UCSD-AML1 (cell line): Measurements from ENCODE around the gene CADPS2.
"Not testable (repeated sequence)": the region's sequence is repeated elsewhere in the genome, so short reads cannot be mapped to it uniquely, and the experiment has no call there.

ENCODE experiments used
- DNase-seq: peaks from one replicate; lab custom pipeline; 2025; ENCODE audit not compliant: unreplicated experiment; lab: John Stamatoyannopoulos, UW

Gene CADPS2

DNA sequence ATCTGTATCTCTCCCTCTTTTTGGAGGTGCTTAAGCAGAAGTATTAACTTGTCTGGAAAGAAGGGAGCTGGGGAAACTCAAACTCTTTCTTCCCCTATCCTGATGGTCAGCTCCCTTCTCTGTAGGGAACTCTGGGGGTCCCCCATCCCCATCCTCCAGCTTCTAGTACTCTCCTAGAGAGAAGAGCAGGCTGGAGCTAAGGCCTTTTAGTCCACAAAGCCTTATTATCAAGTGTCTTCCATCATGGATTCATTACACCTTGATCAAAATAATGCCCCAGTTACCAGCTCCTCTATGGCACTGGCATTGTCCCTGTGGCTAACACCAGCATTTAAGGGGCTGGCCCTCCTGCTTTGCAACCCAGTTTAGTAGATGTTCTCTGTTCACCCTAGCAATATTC lies 35.7 kb downstream of the CADPS2 start:
- no peak for DNase-seq

DNA sequence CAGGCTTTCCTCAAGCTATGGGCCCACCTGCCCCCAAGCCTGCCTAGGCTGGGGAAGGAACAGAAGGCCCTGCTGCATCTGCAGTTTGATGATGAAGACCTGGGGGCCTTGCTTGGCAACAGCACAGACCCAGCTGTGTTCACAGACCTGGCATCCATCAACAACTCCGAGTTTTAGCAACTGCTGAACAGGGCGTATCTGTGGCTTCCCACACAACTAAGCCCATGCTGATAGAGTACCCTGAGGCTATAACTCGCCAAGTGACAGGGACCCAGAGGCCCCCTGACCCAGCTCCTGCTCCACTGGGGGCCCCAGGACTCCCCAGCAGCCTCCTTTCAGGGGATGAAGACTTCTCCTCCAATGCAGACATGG lies 36.3 kb downstream of the CADPS2 start:
- no peak for DNase-seq

DNA sequence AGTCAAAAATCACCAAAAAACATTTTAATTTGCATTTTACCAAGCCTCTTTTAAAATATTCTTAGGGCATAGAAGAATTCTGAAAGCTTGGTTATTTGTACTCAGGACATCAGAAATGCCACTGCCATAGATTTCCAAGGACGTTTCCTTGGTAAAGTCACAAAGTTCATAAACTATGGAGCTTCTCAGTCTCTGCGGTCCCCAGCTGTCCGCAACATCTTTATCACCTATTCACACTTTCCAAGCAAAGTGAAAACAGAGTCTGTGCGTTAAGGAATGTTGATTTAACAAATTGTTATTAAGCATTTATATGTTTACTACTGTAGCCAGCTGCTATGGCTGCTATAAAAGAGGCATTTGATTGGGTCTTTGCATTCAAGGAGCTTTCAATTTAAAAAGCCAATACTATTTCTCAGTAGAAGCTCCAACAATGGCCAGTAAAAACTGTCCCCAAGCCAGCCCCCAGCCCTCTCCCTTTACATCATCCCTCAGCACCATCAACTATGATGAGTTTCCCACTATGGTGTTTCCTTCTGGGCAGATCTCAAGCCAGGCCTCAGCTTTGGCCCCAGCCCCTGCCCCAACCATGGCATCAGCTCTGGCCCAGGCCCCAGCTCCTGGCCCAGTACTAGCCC lies 36.8 kb downstream of the CADPS2 start:
- no peak for DNase-seq

DNA sequence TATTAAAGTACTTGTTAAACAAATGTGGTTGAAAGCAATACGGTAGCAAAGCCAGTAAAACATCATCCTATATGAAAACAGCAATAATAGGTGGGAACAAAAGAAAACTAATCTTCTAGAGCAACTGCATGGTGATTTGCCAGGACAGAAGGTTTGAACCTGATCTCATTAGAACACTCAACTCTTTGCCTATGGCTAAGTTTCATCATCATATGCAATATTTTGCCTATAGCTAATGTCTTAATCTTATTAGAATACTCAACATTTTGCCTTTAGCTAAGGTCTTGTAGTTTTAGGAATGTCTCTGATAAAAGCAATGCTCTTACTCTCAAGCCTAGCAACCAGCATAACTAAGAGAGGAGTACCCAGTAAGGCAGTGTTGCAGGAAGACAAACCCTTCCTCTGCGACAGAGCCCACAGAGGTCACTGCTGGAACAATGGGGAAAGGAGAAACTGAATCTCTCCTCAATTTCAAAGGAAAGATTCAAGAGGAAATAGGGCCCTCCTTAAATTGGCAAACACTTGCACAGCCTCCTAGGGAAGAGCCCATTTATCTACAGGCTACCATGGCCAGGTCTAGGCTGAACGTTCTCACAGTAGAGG lies 38.3 kb downstream of the CADPS2 start:
- no peak for DNase-seq

DNA sequence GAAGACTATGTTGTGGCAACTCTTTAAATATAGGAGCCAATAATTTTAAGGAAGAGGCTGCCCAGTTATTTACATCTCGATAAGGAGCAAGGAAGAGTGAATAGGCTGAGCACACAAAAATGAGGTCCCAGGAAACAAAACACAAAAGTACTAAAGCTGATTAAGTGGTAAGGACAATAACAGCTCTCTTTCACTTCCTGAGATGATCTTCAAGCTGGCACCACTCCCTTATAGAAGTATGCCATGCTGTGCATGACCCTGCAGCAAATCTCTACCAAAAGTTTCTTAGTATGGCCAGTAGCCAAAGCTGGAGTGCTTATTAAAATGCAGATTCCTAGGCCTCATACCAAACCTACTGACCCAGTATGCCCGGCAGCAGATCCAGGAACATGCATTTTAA lies 39.7 kb downstream of the CADPS2 start:
- DNase-seq: no peak

DNA sequence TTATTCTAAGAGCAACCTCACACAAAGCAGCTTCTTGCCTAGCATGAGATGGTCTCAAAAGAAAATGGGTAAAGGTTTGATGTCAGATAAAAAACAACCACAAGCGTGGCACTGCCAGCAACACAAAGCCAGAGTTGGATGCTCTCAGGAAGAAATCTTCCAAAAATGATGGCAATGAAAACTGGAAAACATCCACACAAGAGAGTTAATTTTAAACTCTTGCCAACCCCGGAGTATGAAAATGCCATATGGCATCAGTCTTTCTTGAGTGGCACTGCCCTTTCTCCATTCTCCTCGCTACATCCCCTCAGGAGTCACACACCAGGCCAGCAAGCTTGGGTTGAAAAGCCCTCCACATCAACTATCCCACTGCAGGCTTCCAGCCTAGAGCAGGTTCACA lies 41.0 kb downstream of the CADPS2 start:
- no peak for DNase-seq

DNA sequence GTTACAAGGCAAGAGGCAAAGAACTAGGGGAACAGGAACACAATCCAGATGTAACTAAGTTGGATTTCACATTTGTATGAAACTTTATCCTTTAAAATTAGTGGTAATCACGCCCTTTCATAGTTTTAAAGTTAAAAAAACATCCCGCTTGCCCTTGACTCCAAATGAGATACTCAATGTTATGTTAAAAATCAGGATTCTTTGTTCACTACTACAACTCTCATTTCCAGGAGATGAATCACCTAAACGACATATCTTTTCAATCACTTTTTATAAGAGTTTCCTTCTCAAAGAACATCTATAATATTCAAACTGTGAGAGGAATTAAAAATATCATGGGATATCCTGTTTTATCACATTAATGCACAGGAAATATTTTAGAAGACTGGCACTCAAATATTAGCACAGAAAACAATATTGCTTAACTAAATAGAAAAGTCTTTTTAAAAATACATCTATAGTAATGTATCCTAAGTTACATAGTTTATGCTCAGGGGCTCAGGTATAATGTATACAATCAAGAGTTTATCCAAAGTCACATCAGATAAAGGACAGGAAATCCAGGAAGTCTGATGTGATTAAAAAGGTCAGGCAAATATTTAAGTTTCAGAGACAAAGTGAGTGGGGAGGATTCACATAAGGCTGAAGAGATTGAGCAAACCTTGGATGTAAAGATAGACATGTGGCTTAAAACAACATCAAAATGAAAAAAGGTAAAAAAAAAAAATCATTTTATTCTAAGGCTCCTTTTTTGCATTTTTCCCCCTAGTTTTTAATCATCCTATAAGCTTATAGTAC lies 41.9 kb downstream of the CADPS2 start:
- no peak for DNase-seq

DNA sequence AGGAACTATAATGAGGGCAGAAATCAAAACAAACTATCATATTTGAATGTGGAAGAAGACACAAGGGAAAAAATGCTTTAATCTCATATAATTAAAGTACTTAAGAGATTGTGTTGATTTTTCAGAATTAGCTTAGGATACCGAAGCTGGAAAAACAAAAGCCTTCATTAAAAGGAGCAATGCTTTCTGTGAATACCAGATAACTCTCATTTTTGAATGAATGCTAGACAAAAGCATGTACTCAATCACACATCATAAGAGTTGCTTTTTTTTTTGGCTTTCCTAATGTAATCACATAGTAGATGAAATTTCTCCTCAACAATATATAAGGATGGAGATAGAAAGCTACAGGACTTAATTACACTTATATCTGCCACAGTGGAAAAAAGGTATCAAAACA lies 43.3 kb downstream of the CADPS2 start:
- DNase-seq: no peak

DNA sequence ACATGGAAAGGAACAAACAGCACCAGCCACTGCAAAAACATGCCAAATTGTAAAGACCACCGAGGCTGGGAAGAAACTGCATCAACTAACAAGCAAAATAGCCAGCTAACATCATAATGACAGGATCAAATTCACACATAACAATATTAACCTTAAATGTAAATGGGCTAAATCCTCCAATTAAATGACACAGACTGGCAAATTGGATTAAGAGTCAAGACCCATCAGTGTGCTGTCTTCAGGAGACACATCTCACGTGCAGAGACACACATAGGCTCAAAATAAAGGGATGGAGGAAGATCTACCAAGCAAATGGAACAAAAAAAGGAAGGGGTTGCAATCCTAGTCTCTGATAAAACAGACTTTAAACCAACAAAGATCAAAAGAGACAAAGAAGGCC lies 50.0 kb downstream of the CADPS2 start:
- not testable (repeated sequence) for DNase-seq

DNA sequence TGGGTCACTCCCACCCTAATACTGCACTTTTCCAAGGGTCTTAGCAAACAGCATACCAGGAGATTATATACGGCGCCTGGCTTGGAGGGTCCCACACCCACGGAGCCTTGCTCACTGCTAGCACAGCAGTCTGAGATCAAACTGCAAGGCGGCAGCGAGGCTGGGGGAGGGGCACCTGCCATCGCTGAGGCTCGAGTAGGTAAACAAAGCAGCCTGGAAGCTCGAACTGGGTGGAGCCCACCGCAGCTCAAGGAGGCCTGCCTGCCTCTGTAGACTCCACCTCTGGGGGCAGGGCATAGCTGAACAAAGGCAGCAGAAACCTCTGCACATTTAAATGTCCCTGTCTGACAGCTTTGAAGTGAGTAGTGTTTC lies 51.7 kb downstream of the CADPS2 start:
- not testable (repeated sequence) for DNase-seq

DNA sequence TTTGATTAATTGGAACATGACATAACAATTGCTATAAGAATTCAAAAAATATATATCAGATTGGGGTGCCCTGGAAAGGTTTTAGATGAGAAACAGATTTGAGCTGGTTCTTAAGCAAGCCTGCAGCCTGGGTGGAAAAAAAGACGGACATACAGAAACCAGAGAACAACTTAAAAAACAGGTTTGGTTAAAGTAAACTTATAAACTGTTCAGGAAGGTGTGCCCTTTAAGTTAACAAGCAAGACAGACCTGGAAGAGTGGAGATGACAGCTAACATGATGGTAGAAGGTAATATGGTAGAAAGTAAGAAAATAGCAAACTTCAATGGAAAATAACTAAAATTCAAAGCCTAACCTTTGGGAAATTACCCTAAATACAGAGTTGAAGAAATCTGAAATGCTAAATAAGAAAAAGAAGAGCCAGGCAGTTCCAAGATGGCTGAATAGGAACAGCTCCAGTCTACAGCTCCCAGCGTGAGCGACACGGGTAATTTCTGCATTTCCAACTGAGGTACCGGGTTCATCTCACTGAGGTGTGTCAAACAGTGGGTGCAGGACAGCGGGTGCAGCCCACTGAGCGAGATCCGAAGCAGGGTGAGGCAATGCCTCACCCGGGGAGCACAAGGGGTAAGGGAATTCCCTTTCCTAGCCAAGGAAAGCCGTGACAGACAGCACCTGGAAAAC lies 52.2 kb downstream of the CADPS2 start:
- DNase-seq: no peak

DNA sequence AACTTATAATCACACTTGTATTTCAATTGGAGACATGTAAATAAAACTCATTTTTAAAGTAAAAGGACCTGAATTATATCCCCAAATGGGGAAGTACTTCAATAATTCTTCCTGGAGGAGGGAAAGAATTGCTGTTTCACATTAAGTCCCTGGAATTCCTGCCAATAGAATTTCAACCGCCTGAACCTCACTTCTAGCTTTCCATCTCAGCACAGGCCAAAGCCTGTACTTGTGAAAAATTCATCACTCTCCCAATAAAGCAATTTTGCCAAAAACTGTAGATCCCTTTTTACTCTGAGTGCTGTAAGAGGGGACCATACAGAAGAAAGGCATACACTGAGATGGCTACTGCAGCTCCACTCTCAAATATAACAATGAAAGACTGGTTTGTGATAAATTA lies 54.8 kb downstream of the CADPS2 start:
- DNase-seq: no peak

DNA sequence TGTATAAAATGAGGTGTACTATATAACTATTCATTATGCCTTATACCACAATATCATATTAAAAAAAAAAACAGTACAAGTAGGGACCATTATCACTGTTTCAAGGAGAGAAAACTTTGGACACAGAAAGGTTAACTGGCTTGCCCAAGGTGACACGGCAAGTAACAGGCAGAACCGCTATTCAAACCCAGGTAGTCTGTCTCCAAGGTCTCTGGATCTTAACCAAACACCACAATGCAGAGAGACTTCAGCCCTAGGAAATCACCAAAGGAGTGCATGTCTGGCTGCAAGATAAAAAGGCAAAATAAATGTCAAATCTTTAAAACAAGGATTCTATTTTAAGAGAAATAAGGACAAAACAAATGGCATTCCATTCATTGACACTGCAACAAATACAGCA lies 56.3 kb downstream of the CADPS2 start:
- no peak for DNase-seq

DNA sequence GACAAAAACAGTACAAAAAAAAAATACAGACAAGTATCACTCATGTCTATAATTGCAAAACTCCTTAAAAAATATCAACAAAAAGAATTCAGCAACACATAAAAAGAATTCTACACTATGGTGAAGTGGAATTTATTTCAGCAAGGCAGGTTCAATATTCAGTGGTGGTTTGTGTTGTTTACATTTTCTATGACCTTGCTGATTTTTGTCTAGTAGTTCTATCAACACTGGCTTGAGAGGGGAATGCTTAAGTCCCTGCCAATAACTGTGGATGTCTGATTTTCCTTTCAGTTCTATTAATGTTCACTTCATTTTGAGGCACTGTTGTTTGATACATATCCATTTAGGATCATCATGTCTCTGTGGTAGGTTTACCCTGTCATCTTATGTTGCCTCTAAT lies 58.5 kb downstream of the CADPS2 start:
- no peak for DNase-seq

DNA sequence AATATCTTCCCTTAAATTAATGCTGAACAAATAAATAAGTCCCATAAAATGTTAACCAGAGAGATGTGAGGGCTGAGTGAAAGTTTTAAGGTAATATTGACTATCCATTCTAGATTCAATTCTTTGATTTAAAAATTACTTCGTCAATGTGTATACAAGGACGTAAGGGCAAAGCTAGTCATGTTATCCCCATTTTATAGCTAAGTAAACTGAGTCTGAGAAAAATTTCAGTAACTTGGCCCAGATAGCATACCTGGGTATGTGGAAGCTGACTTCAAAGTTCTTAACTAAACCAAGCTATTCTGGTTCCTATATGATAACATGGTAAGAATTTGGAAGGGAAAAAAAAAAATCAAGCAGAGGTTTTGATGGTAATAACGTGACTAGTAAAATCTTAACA lies 72.4 kb downstream of the CADPS2 start:
- no peak for DNase-seq

DNA sequence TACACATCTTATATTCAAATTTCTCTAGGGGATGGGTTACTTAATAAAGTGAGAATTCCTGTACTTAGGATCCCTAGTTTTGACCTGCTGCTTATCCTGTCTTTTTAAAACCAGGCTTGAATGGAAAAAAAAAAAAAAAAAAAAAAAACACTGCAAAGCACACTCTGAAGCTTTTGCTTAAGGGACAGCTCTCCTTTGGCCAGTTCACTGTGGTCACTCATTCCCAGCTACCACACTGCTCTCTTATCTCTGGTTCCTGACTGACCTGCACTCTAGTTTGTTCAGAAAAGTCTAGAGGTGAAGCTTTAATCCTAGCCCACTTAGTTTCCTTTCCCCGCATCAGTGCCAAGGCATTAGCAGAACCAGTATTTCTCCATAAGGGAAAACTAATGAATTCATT lies 82.4 kb downstream of the CADPS2 start:
- DNase-seq: no peak

DNA sequence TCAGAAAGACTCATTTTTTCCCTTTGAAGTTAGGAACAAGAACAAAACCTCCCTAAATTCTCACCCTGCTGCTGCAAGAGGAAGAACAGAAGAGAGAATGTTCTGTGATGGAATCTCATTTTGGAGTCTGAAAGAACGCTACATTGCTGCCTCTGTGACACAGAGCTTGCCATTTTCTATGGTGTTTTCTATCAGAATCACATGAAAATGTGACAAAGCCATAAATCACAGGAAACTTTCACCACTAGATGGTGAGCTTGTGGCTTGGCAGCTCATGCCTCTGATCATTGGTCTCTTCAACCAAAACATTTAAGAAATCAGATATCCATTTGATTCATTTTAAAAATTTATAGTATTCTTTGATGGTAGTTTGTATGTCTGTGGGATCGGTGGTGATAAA lies 82.9 kb downstream of the CADPS2 start:
- DNase-seq: no peak

DNA sequence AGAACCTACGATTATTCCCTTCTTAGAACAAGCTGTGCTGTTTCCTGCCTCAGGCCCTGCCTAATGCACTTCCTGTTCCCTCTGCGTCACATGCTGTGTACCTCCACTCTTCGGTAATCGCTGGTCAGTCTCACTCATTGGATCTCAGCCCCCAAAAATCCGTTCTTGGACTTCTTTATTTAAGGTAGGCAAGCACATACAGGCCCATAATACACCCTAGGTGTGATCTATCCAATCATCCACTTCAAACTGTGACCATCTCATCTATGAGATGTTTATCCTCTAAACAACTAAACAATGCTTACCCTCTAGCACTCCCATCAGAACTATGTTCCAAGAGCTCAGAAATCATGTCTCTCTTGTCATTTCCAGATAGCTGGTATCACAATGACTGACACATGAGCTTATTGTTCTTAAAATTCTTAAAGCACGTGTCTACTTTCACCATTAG lies 83.9 kb downstream of the CADPS2 start:
- DNase-seq: no peak

DNA sequence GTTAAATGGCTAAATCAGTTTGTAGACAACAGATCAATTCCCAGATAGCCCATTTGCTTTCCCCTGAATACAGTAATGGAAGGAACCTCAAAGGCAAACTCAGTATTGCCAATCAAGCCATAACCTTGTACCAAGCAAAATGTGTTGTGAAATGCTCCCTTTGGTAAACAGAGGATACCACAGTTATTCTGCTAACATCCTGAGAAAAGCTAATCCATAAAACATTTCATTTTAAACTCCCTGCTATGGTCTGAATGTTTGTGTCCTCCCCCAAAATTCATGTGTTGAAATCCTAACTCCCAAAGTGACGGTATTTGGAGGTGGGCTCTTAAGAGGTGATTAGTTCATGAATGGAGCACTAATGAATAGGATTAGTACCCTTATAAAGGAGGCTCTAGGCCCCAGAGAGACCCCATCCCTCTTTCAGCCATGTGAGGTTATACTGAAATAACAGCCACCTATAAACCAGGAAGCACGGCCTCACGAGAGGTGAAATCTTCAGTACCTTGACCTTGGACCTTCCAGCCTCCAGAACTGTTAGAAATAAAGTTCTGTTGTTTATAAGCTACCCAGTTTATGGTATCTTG lies 94.2 kb downstream of the CADPS2 start:
- no peak for DNase-seq

DNA sequence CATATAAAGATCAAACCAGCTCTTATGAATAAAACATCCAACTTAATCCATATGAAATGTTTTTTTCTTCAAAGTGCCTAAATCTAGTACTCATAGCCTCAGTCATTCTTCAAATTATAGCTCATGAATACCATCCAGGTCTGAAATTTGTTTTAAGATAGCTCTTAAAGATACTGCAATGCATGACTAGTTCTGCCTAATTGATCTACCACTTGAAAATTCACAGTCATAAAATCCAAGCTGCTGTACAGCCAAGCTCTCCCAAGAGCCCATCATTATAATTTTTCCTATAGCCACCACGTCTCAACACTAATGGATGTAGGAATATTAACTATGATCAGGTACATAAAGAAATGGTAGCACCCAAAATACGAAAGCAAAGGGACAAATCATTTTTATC lies 95.7 kb downstream of the CADPS2 start:
- DNase-seq: no peak

DNA sequence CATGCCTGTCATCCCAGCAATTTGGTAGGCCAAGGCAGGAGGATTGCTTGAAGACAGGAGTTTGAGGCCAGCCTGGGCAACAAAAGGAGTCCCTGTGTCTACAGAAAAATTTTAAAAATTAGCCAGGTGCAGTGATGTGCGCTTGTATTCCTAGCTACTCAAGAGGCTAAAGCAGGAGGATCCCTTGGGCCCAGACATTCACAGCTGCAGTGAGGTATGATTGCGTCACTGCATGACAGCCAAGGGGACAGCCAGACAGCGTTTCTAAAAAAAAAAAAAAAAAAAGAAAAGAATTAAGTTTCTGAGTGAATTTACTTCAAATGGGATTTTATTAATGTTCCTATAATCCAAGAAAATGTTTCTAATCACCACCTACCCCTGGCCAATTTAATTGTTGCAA lies 96.1 kb downstream of the CADPS2 start:
- DNase-seq: no peak

DNA sequence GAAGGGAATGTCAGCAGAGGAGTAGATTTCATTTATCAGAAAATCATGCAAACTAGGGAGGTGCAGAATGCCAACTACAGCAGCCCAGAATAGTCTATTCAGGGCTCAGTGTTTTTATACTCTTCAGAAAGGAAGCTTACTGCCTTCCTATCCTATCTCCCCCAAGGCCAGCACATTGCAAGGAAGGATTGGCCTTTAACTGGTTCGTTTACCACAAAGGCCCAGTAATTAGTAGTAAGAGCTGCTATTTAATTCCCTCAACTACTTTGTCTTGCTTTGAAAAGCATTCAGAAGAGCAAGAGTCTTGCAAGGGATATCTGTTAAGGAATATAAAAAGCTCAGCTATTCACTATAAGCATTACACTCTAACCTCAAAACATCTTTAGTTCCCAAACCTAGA lies 97.1 kb downstream of the CADPS2 start:
- DNase-seq: no peak
